LNCaP clone FGC (cell line): ENCODE measurements around the gene CHCHD4.

ENCODE experiments used
- DNase-seq: peaks from one replicate; pipeline ENCODE4 v3.0.0-alpha.2; 2011; ENCODE audit warnings: low read depth
- H3K4me3 ChIP-seq: 2 replicates; pipeline ENCODE4 v1.5.1; 2011; ENCODE audit warnings: mild to moderate bottlenecking, low read depth, low read length, control low read depth
- CTCF ChIP-seq: IDR thresholded peaks from 2 replicates; pipeline ENCODE4 v1.5.1; 2012; ENCODE audit warnings: mild to moderate bottlenecking; ENCODE audit not compliant: control insufficient read depth, insufficient read depth; ENCODE audit errors: extremely low read depth

CHCHD4 gene

GRCh38 chr3:14145670-14146380, 21.2 kb upstream of the CHCHD4 start:
- H3K4me3 ChIP-seq: no peak overlapping the region
- no peak for DNase-seq
- no peak for TF ChIP-seq CTCF

GRCh38 chr3:14145236-14145635, 20.6 kb upstream of the CHCHD4 start:
- H3K4me3 ChIP-seq: no peak overlapping the region
- DNase-seq: no peak

GRCh38 chr3:14144423-14145075, 19.9 kb upstream of the CHCHD4 start:
- DNase-seq: peak; percentile 87
- no peak for TF ChIP-seq CTCF
- H3K4me3 ChIP-seq: peak overlapping the region; percentile 15; the same call in 1 of the 2 replicates

More at GRCh38 chr3:14145236-14145635, 20.6 kb upstream of the CHCHD4 start:
- TF ChIP-seq CTCF: no peak

GRCh38 chr3:14143271-14144225, 18.9 kb upstream of the CHCHD4 start:
- H3K4me3 ChIP-seq: no peak overlapping the region
- no peak for TF ChIP-seq CTCF
- DNase-seq: no peak

- H3K4me3 ChIP-seq: no peak overlapping the region
- no peak for DNase-seq
- TF ChIP-seq CTCF: no peak
These were observed 18.0 kb upstream of the CHCHD4 start for GRCh38 chr3:14142567-14143270.

- no peak for DNase-seq
- TF ChIP-seq CTCF: no peak
- no peak overlapping the region for H3K4me3 ChIP-seq
These were observed 17.1 kb upstream of the CHCHD4 start for GRCh38 chr3:14141602-14142341.
